ENCODE data around the gene NFATC2. TPM values are rescaled to one million over a fixed set of nuclear protein-coding genes. Genes with fewer than 3 reads are reported as not detected.

NFATC2 gene
- total RNA-seq, 2 experiments from 2014 or later, result 32.5 to 33.2 TPM

- Histone ChIP-seq H3K36me3 (ENCODE audit: insufficient read depth, low read length) (peaks cover 58% of the 10 kb centered on the region), H3K27ac (ENCODE audit: low read depth in 1 of 2, low read length in 2 of 2) (no peak overlapping the region), H3K4me3 (ENCODE audit: low read length) (no peak overlapping the region), H3K4me1 (ENCODE audit: insufficient read depth, low read length) (peaks cover 35% of the 10 kb centered on the region), H3K27me3 (ENCODE audit: control insufficient read depth in 1 of 2, insufficient read depth in 2 of 2, low read length in 2 of 2) (no peaks in the 10 kb centered on the region), H3K9me3 (ENCODE audit: control insufficient read depth in 1 of 2, insufficient read depth in 1 of 2, low read length in 2 of 2) (no peaks in the 10 kb centered on the region)
- H3K36me3 Mint-ChIP-seq (ENCODE audit: low read depth), result peaks cover 66% of the 10 kb centered on the region
- no peaks in the 10 kb centered on the region for H3K27me3 Mint-ChIP-seq
- H3K4me3 Mint-ChIP-seq, result no peak overlapping the region
- H3K27ac Mint-ChIP-seq, result peak overlapping the region; percentile 34
- no peak for DNase-seq
- ATAC-seq (ENCODE audit: poor library complexity), result no peak
- peaks cover 18% of the 10 kb centered on the region for H3K4me1 Mint-ChIP-seq (ENCODE audit: low read depth)
- CTCF ChIA-PET, result no interaction called here
- H3K9me3 Mint-ChIP-seq, result no peaks in the 10 kb centered on the region
- POLR2A ChIA-PET, result no interaction called here
- no peak for TF ChIP-seq CTCF (IDR thresholded peaks at IDR 0.05)
- intact Hi-C loops (cut with DNase I, micrococcal nuclease), result loop anchor here (5.0 kb wide), 2 partner anchors 34 to 154 kb away; partner anchors contain the start of gene NFATC2 (in 1 of the 2)
These were observed 154.3 kb downstream of the NFATC2 start for GRCh38 chr20:51388227-51388626.

- H3K27me3 ChIP-seq (ENCODE audit: control insufficient read depth in 1 of 2, insufficient read depth in 2 of 2, low read length in 2 of 2), result no peaks in the 10 kb centered on the region
- POLR2A ChIA-PET, result interaction anchor here (1.2 to 1.7 kb wide), 2 partner anchors 17 to 127 kb away, joined by 4 to 6 read pairs; no protein-coding TSS in a partner anchor
- Mint-ChIP-seq H3K4me3 (no peak overlapping the region), H3K36me3 (ENCODE audit: low read depth) (peaks cover 57% of the 10 kb centered on the region), H3K27ac (peak overlapping the region; percentile 34), H3K9me3 (no peaks in the 10 kb centered on the region), H3K27me3 (no peaks in the 10 kb centered on the region), H3K4me1 (ENCODE audit: low read depth) (peaks cover 18% of the 10 kb centered on the region)
- H3K4me3 ChIP-seq (ENCODE audit: low read length), result no peak overlapping the region
- peaks cover 49% of the 10 kb centered on the region for H3K36me3 ChIP-seq (ENCODE audit: insufficient read depth, low read length)
- no peaks in the 10 kb centered on the region for H3K9me3 ChIP-seq (ENCODE audit: control insufficient read depth in 1 of 2, insufficient read depth in 1 of 2, low read length in 2 of 2)
- no peak for DNase-seq
- ATAC-seq (ENCODE audit: poor library complexity), result no peak
- intact Hi-C loops (cut with DNase I, micrococcal nuclease), result loop anchor here (5.0 kb wide), 2 partner anchors 35 to 155 kb away; partner anchors contain the start of gene NFATC2 (in 1 of the 2)
- CTCF ChIA-PET, result interaction anchor here (1.6 kb wide), 1 partner anchor 155 kb away, joined by 5 read pairs; the partner anchor contains the start of gene NFATC2
- no peak for TF ChIP-seq CTCF (IDR thresholded peaks at IDR 0.05)
- H3K4me1 ChIP-seq (ENCODE audit: insufficient read depth, low read length), result peaks cover 35% of the 10 kb centered on the region
- H3K27ac ChIP-seq (ENCODE audit: low read depth in 1 of 2, low read length in 2 of 2), result no peak overlapping the region
These were observed 155.2 kb downstream of the NFATC2 start for GRCh38 chr20:51387125-51387875.

- Mint-ChIP-seq H3K9me3 (no peaks in the 10 kb centered on the region), H3K4me3 (no peak overlapping the region), H3K27me3 (no peaks in the 10 kb centered on the region), H3K4me1 (ENCODE audit: low read depth) (peaks cover 22% of the 10 kb centered on the region), H3K36me3 (ENCODE audit: low read depth) (peaks cover 51% of the 10 kb centered on the region), H3K27ac (peak overlapping the region; percentile 34)
- Histone ChIP-seq H3K4me1 (ENCODE audit: insufficient read depth, low read length) (peaks cover 35% of the 10 kb centered on the region), H3K27me3 (ENCODE audit: control insufficient read depth in 1 of 2, insufficient read depth in 2 of 2, low read length in 2 of 2) (no peaks in the 10 kb centered on the region), H3K9me3 (ENCODE audit: control insufficient read depth in 1 of 2, insufficient read depth in 1 of 2, low read length in 2 of 2) (no peaks in the 10 kb centered on the region), H3K4me3 (ENCODE audit: low read length) (no peak overlapping the region), H3K27ac (ENCODE audit: low read depth in 1 of 2, low read length in 2 of 2) (no peak overlapping the region), H3K36me3 (ENCODE audit: insufficient read depth, low read length) (peaks cover 49% of the 10 kb centered on the region)
- ATAC-seq (ENCODE audit: poor library complexity) (peak; percentile 55), DNase-seq (peak in 6 of 14 experiments; percentile 10 to 56 (median 44))
- intact Hi-C loops (cut with DNase I, micrococcal nuclease), result loop anchor here (1.0 to 5.0 kb wide), 3 partner anchors 36 to 209 kb away; partner anchors contain the start of gene NFATC2 (in 1 of the 2)
- TF ChIP-seq CTCF (IDR thresholded peaks at IDR 0.05), result no peak
- CTCF ChIA-PET, result interaction anchor here (0.8 to 2.3 kb wide), 14 partner anchors 10 to 208 kb away, joined by 3 to 15 read pairs (median 5); partner anchors contain the start of gene NFATC2
- POLR2A ChIA-PET, result interaction anchor here (1.0 to 1.7 kb wide), 5 partner anchors 14 to 209 kb away, joined by 3 to 6 read pairs (median 4); partner anchors contain the start of gene NFATC2
These were observed 155.9 kb downstream of the NFATC2 start for GRCh38 chr20:51386586-51386985.
